Measurements from ENCODE around the gene RAB40C.

The RAB40C gene

GRCh38 chr16:619476-620100, 29.7 kb downstream of the RAB40C start:
- DNase-seq, result no peak

- DNase-seq, result no peak
Observed at GRCh38 chr16:620700-621525, 31.0 kb downstream of the RAB40C start.

- no peak for DNase-seq
Observed at GRCh38 chr16:621526-622105, 31.8 kb downstream of the RAB40C start.

- DNase-seq, result no peak
Observed at GRCh38 chr16:622920-623280, 33.0 kb downstream of the RAB40C start.

- DNase-seq, result no peak
Observed at GRCh38 chr16:624526-625070, 34.7 kb downstream of the RAB40C start.

- DNase-seq, result no peak
Observed at GRCh38 chr16:625117-625976, 35.5 kb downstream of the RAB40C start.

- DNase-seq, result no peak
Observed at GRCh38 chr16:625977-626765, 36.3 kb downstream of the RAB40C start.

- no peak for DNase-seq
Observed at GRCh38 chr16:626787-627453, 37.1 kb downstream of the RAB40C start.

GRCh38 chr16:627454-628239, 37.8 kb downstream of the RAB40C start:
- DNase-seq, result no peak

GRCh38 chr16:628321-629061, 38.6 kb downstream of the RAB40C start:
- no peak for DNase-seq

- DNase-seq, result no peak
Observed at GRCh38 chr16:629185-629832, 39.4 kb downstream of the RAB40C start.

GRCh38 chr16:629833-630248, 40.0 kb downstream of the RAB40C start:
- no peak for DNase-seq

GRCh38 chr16:630249-630814, 40.5 kb downstream of the RAB40C start:
- no peak for DNase-seq

- DNase-seq, result no peak
Observed at GRCh38 chr16:630815-631405, 41.0 kb downstream of the RAB40C start, which contains the start of gene WFIKKN1. WFIKKN1 (plus strand) TSS chr16:630985; CDS start chr16:631254, 269 bp downstream.

- no peak for DNase-seq
Observed at GRCh38 chr16:631808-632358, 42.0 kb downstream of the RAB40C start.

- no peak for DNase-seq
Observed at GRCh38 chr16:632486-633335, 42.8 kb downstream of the RAB40C start.

Measured in hematopoietic multipotent progenitor cell treated with erythropoietin and hydrocortisone succinate and interleukin-3 and kit ligand, for 8 days (in vitro differentiated cells).